Liver (tissue), 3 donors: ENCODE data around the gene GUCY1B1.

ENCODE experiments used
- CTCF ChIP-seq: fragments of 150-350 bp; IDR thresholded peaks from 2 replicates; pipeline ENCODE4 v1.5.1; 2017; ENCODE audit warnings: improper control_type of control experiment, low read depth, low read length; ENCODE audit not compliant: missing input control
- HNF4G ChIP-seq: IDR thresholded peaks from 2 replicates; pipeline ENCODE4 v1.6.1; 2016; ENCODE audit warnings: antibody characterized with exemption
- ZBTB33 ChIP-seq: IDR thresholded peaks from 2 replicates; pipeline ENCODE4 v1.6.1; 2016; ENCODE audit warnings: antibody characterized with exemption
- donor health status: healthy.
- donor health status: healthy.

GRCh38 chr4:155751569-155751968, 7.3 kb upstream of the GUCY1B1 start:
- TF ChIP-seq CTCF (no peak), ZBTB33 (no peak), HNF4G (no peak)
